Measurements from ENCODE around the gene SERINC3. TPM values are rescaled to one million over a fixed set of nuclear protein-coding genes. Genes with fewer than 3 reads are reported as not detected.

The SERINC3 gene
- total and polyA plus RNA-seq, 2 experiments from 2014 or later: 18.1 to 33.0 TPM

GRCh38 chr20:44501448-44501847, 20.4 kb downstream of the SERINC3 start (continued):
- no peak for TF ChIP-seq EZH2phosphoT487 (IDR thresholded peaks at IDR 0.05; ENCODE audit: unreplicated experiment)
- TF ChIP-seq STAT1 (IDR thresholded peaks at IDR 0.05; ENCODE audit: unreplicated experiment): no peak
- no peak for TF ChIP-seq CTCF (conservative IDR thresholded peaks at IDR 0.05; ENCODE audit: low read depth in 2 of 2)
- TF ChIP-seq ZNF114 (CRISPR knock-in tag; IDR thresholded peaks at IDR 0.05): no peak
- TF ChIP-seq ETS1 (IDR thresholded peaks at IDR 0.05): no peak
- no peak for TF ChIP-seq NANOG (IDR thresholded peaks at IDR 0.05; ENCODE audit: borderline replicate concordance)
- no peak for TF ChIP-seq ZNF331 (CRISPR knock-in tag; IDR thresholded peaks at IDR 0.05; ENCODE audit: low read depth)

GRCh38 chr20:44500221-44500620, 21.6 kb downstream of the SERINC3 start:
- H3K79me2 ChIP-seq (replicated peaks; ENCODE audit: insufficient read depth): no peaks in the 10 kb centered on the region
- Mint-ChIP-seq H3K36me3 (ENCODE audit: low read depth) (peaks cover 37% of the 10 kb centered on the region), H3K27ac (no peak overlapping the region), H3K4me1 (no peaks in the 10 kb centered on the region), H3K9me3 (no peaks in the 10 kb centered on the region), H3K27me3 (ENCODE audit: insufficient read depth, low read depth, poor library complexity) (no peaks in the 10 kb centered on the region), H3K4me3 (no peak overlapping the region)
- H3F3A ChIP-seq (replicated peaks; ENCODE audit: low read depth): no peaks in the 10 kb centered on the region
- TF ChIP-seq NANOG (IDR thresholded peaks at IDR 0.05; ENCODE audit: borderline replicate concordance) (no peak), ZNF462 (CRISPR knock-in tag; IDR thresholded peaks at IDR 0.05) (no peak), REST (IDR thresholded peaks at IDR 0.05; ENCODE audit: unreplicated experiment) (no peak)
- peaks cover 30% of the 10 kb centered on the region for H3K36me3 ChIP-seq (ENCODE audit: insufficient read depth)
- no peak overlapping the region for H2AFZ ChIP-seq
- H3K4me2 ChIP-seq: no peak overlapping the region
- H3K4me1 ChIP-seq (ENCODE audit: insufficient read depth): no peaks in the 10 kb centered on the region
- H3K4me3 ChIP-seq: no peak overlapping the region
- H3K27me3 ChIP-seq (ENCODE audit: insufficient read depth): no peaks in the 10 kb centered on the region
- no peak overlapping the region for H3K27ac ChIP-seq (ENCODE audit: low read depth)
- H3K9me2 ChIP-seq (ENCODE audit: insufficient read depth): no peaks in the 10 kb centered on the region
- DNase-seq (ENCODE audit: low spot score) (no peak), ATAC-seq (no peak)
- no peaks in the 10 kb centered on the region; the same call in 1 of the 2 replicates for H4K20me1 ChIP-seq (replicated peaks; ENCODE audit: insufficient read depth)

Measured in GM23338 (cell line).